NCI-H2196 (cell line): ENCODE data around the gene ARID3B.
"Not testable (repeated sequence)": the region's sequence is repeated elsewhere in the genome, so short reads cannot be mapped to it uniquely, and the experiment has no call there.

Source experiments
- DNase-seq: peaks from one replicate; lab custom pipeline; 2025; ENCODE audit not compliant: unreplicated experiment; lab: John Stamatoyannopoulos, UW

Gene ARID3B

GRCh38 chr15:74568594-74568993 is 27.6 kb downstream of the ARID3B start:
- DNase-seq: no peak

GRCh38 chr15:74569731-74570070 is 28.7 kb downstream of the ARID3B start:
- DNase-seq: no peak

- DNase-seq: no peak
These were observed 30.2 kb downstream of the ARID3B start for GRCh38 chr15:74571191-74571590.

GRCh38 chr15:74573987-74574386 is 33.0 kb downstream of the ARID3B start:
- no peak for DNase-seq

- no peak for DNase-seq
These were observed 37.5 kb downstream of the ARID3B start for GRCh38 chr15:74578496-74578994.

GRCh38 chr15:74579001-74579400 is 38.0 kb downstream of the ARID3B start:
- no peak for DNase-seq

- DNase-seq: no peak
These were observed 39.7 kb downstream of the ARID3B start for GRCh38 chr15:74580538-74581350.

- no peak for DNase-seq
These were observed 43.2 kb downstream of the ARID3B start for GRCh38 chr15:74584204-74584603.

GRCh38 chr15:74584779-74585178 is 43.8 kb downstream of the ARID3B start:
- no peak for DNase-seq

GRCh38 chr15:74585191-74585590 is 44.2 kb downstream of the ARID3B start:
- no peak for DNase-seq

- no peak for DNase-seq
These were observed 44.8 kb downstream of the ARID3B start for GRCh38 chr15:74585857-74586256.

GRCh38 chr15:74589826-74590225 is 48.8 kb downstream of the ARID3B start:
- no peak for DNase-seq

- DNase-seq: no peak
These were observed 51.2 kb downstream of the ARID3B start for GRCh38 chr15:74592222-74592621.

- peak; percentile 86 for DNase-seq
These were observed 52.1 kb downstream of the ARID3B start for GRCh38 chr15:74593122-74593521.

GRCh38 chr15:74594455-74594854 is 53.4 kb downstream of the ARID3B start:
- no peak for DNase-seq

- no peak for DNase-seq
These were observed 54.3 kb downstream of the ARID3B start for GRCh38 chr15:74595271-74595670.

GRCh38 chr15:74596736-74597135 is 55.7 kb downstream of the ARID3B start:
- not testable (repeated sequence) for DNase-seq

GRCh38 chr15:74597146-74597705 is 56.2 kb downstream of the ARID3B start:
- not testable (repeated sequence) for DNase-seq

- peak; percentile 80 for DNase-seq
These were observed 57.3 kb downstream of the ARID3B start for GRCh38 chr15:74598126-74598842.

GRCh38 chr15:74599156-74599555 is 58.1 kb downstream of the ARID3B start:
- DNase-seq: no peak

GRCh38 chr15:74603026-74603788 is 62.2 kb downstream of the ARID3B start:
- no peak for DNase-seq
